ENCODE results near the gene PPP2R3A. TPM values are rescaled to one million over a fixed set of nuclear protein-coding genes. Genes with fewer than 3 reads are reported as not detected.

The PPP2R3A gene
- total and polyA plus RNA-seq, 2 donors from 2014 or later, result 16.6 to 71.9 TPM

GRCh38 chr3:135987661-135988060, 22.1 kb downstream of the PPP2R3A start:
- Histone ChIP-seq H3K9me3 (ENCODE audit: control insufficient read depth in 2 of 3, insufficient read depth in 1 of 3, low read length in 3 of 3) (no peaks in the 10 kb centered on the region), H3K27me3 (ENCODE audit: control insufficient read depth, insufficient read depth, low read length) (no peaks in the 10 kb centered on the region), H3K4me3 (ENCODE audit: low read length in 3 of 3) (no peak overlapping the region), H3K9ac (ENCODE audit: low read length in 3 of 3) (no peak overlapping the region), H3K36me3 (ENCODE audit: control insufficient read depth in 2 of 3, insufficient read depth in 3 of 3, low read length in 3 of 3) (no peaks in the 10 kb centered on the region), H3K27ac (ENCODE audit: low read depth in 2 of 2, low read length in 2 of 2) (no peak overlapping the region), H3K4me1 (ENCODE audit: control insufficient read depth in 2 of 3, insufficient read depth in 2 of 3, low read depth in 1 of 3, low read length in 3 of 3) (peaks cover 0 to 4% (median 2%) of the 10 kb centered on the region in 3 donors)
- intact Hi-C loops (cut with DNase I), result no loop called here
- FAIRE-seq, result no peak
- no peak for TF ChIP-seq CTCF (IDR thresholded peaks at IDR 0.05; ENCODE audit: borderline replicate concordance, extremely low read depth, insufficient read depth)
- DNase-seq, result no peak

- H3K9me3 ChIP-seq (ENCODE audit: control insufficient read depth in 2 of 3, insufficient read depth in 1 of 3, low read length in 3 of 3), result no peaks in the 10 kb centered on the region
- H3K36me3 ChIP-seq (ENCODE audit: control insufficient read depth in 2 of 3, insufficient read depth in 3 of 3, low read length in 3 of 3), result no peaks in the 10 kb centered on the region
- no peaks in the 10 kb centered on the region for H3K4me1 ChIP-seq (ENCODE audit: control insufficient read depth in 2 of 3, insufficient read depth in 2 of 3, low read depth in 1 of 3, low read length in 3 of 3)
- FAIRE-seq (no peak), DNase-seq (no peak)
- no peaks in the 10 kb centered on the region for H3K27me3 ChIP-seq (ENCODE audit: control insufficient read depth, insufficient read depth, low read length)
- no peak overlapping the region for H3K27ac ChIP-seq (ENCODE audit: low read depth in 2 of 2, low read length in 2 of 2)
- H3K4me3 ChIP-seq (ENCODE audit: low read length in 3 of 3), result no peak overlapping the region
- H3K9ac ChIP-seq (ENCODE audit: low read length in 3 of 3), result no peak overlapping the region
- intact Hi-C loops (cut with DNase I), result no loop called here
- no peak for TF ChIP-seq CTCF (IDR thresholded peaks at IDR 0.05; ENCODE audit: borderline replicate concordance, extremely low read depth, insufficient read depth)
Measured at GRCh38 chr3:135989242-135989641, 23.7 kb downstream of the PPP2R3A start.

- no peak for DNase-seq
- Histone ChIP-seq H3K36me3 (ENCODE audit: control insufficient read depth in 2 of 3, insufficient read depth in 3 of 3, low read length in 3 of 3) (no peaks in the 10 kb centered on the region), H3K9me3 (ENCODE audit: control insufficient read depth in 2 of 3, insufficient read depth in 1 of 3, low read length in 3 of 3) (no peaks in the 10 kb centered on the region), H3K27ac (ENCODE audit: low read depth in 2 of 2, low read length in 2 of 2) (no peak overlapping the region), H3K9ac (ENCODE audit: low read length in 3 of 3) (no peak overlapping the region), H3K4me3 (ENCODE audit: low read length in 3 of 3) (no peak overlapping the region), H3K4me1 (ENCODE audit: control insufficient read depth in 2 of 3, insufficient read depth in 2 of 3, low read depth in 1 of 3, low read length in 3 of 3) (no peaks in the 10 kb centered on the region), H3K27me3 (ENCODE audit: control insufficient read depth, insufficient read depth, low read length) (no peaks in the 10 kb centered on the region)
- intact Hi-C loops (cut with DNase I), result no loop called here
- no peak for TF ChIP-seq CTCF (IDR thresholded peaks at IDR 0.05; ENCODE audit: borderline replicate concordance, extremely low read depth, insufficient read depth)
- FAIRE-seq, result no peak
Measured at GRCh38 chr3:135990903-135991302, 25.4 kb downstream of the PPP2R3A start.

GRCh38 chr3:135991621-135992020, 26.1 kb downstream of the PPP2R3A start:
- no peak for FAIRE-seq
- no peak overlapping the region for H3K9ac ChIP-seq (ENCODE audit: low read length in 3 of 3)

More at GRCh38 chr3:135991621-135992020, 26.1 kb downstream of the PPP2R3A start:
- Histone ChIP-seq H3K4me1 (ENCODE audit: control insufficient read depth in 2 of 3, insufficient read depth in 2 of 3, low read depth in 1 of 3, low read length in 3 of 3) (no peaks in the 10 kb centered on the region), H3K9me3 (ENCODE audit: control insufficient read depth in 2 of 3, insufficient read depth in 1 of 3, low read length in 3 of 3) (no peaks in the 10 kb centered on the region), H3K27me3 (ENCODE audit: control insufficient read depth, insufficient read depth, low read length) (no peaks in the 10 kb centered on the region), H3K27ac (ENCODE audit: low read depth in 2 of 2, low read length in 2 of 2) (no peak overlapping the region), H3K36me3 (ENCODE audit: control insufficient read depth in 2 of 3, insufficient read depth in 3 of 3, low read length in 3 of 3) (no peaks in the 10 kb centered on the region), H3K4me3 (ENCODE audit: low read length in 3 of 3) (no peak overlapping the region)
- intact Hi-C loops (cut with DNase I), result no loop called here
- TF ChIP-seq CTCF (IDR thresholded peaks at IDR 0.05; ENCODE audit: borderline replicate concordance, extremely low read depth, insufficient read depth), result no peak
- no peak for DNase-seq

Data from kidney (tissue), 14 donors.